ENCODE data around the gene GRM8.

Gene GRM8

GRCh38 chr7:126699707-126700106, 553.0 kb downstream of the GRM8 start:
- no peak for ATAC-seq
- 0 out of 2 replicates have a peak, but pooled peaks have one; percentile 11 for TF ChIP-seq BACH2 (CRISPR knock-in tag; IDR thresholded peaks at IDR 0.05; ENCODE audit: borderline replicate concordance)
- no peak for TF ChIP-seq CSRNP3 (CRISPR knock-in tag; IDR thresholded peaks at IDR 0.05)
- 0 out of 2 replicates have a peak, but pooled peaks have one; percentile 30 for TF ChIP-seq TSHZ2 (CRISPR knock-in tag; IDR thresholded peaks at IDR 0.05)
- no peak for TF ChIP-seq SNAI2 (CRISPR knock-in tag; IDR thresholded peaks at IDR 0.05)

- no peak for TF ChIP-seq ZNF8 (CRISPR knock-in tag; IDR thresholded peaks at IDR 0.05)
- 0 out of 2 replicates have a peak, but pooled peaks have one; percentile 24 for TF ChIP-seq TSHZ2 (CRISPR knock-in tag; IDR thresholded peaks at IDR 0.05)
- no peak for TF ChIP-seq ZFP3 (CRISPR knock-in tag; IDR thresholded peaks at IDR 0.05)
- peak; percentile 32; the same call in 1 of the 2 replicates for TF ChIP-seq TCF4 (CRISPR knock-in tag; IDR thresholded peaks at IDR 0.05; ENCODE audit: borderline replicate concordance)
- no peak for ATAC-seq
Measured at GRCh38 chr7:126698909-126699308, 553.8 kb downstream of the GRM8 start.

- no peak for ATAC-seq
- TF ChIP-seq TSHZ2 (CRISPR knock-in tag; IDR thresholded peaks at IDR 0.05) (no peak), ZC3H10 (CRISPR knock-in tag; IDR thresholded peaks at IDR 0.05) (no peak), TCF4 (CRISPR knock-in tag; IDR thresholded peaks at IDR 0.05; ENCODE audit: borderline replicate concordance) (no peak), ISL1 (CRISPR knock-in tag; IDR thresholded peaks at IDR 0.05) (peak; percentile 47)
Measured at GRCh38 chr7:126698446-126698845, 554.3 kb downstream of the GRM8 start.

- no peak for ATAC-seq
- TF ChIP-seq ARNTL (CRISPR knock-in tag; IDR thresholded peaks at IDR 0.05; ENCODE audit: borderline replicate concordance, low read depth) (no peak), ZFP30 (CRISPR knock-in tag; IDR thresholded peaks at IDR 0.05) (no peak), ZFP3 (CRISPR knock-in tag; IDR thresholded peaks at IDR 0.05) (no peak), POU6F1 (CRISPR knock-in tag; IDR thresholded peaks at IDR 0.05; ENCODE audit: borderline replicate concordance, low read depth) (no peak), ISL1 (CRISPR knock-in tag; IDR thresholded peaks at IDR 0.05) (no peak), OSR1 (CRISPR knock-in tag; IDR thresholded peaks at IDR 0.05) (no peak), ZNF565 (CRISPR knock-in tag; conservative IDR thresholded peaks at IDR 0.05; ENCODE audit: low read depth) (no peak), TOX (CRISPR knock-in tag; IDR thresholded peaks at IDR 0.05; ENCODE audit: borderline replicate concordance) (no peak), PATZ1 (CRISPR knock-in tag; IDR thresholded peaks at IDR 0.05; ENCODE audit: borderline replicate concordance) (no peak), PPARA (CRISPR knock-in tag; IDR thresholded peaks at IDR 0.05; ENCODE audit: borderline replicate concordance) (no peak), ZNF70 (CRISPR knock-in tag; IDR thresholded peaks at IDR 0.05) (no peak), BACH2 (CRISPR knock-in tag; IDR thresholded peaks at IDR 0.05; ENCODE audit: borderline replicate concordance) (no peak)
Measured at GRCh38 chr7:126696256-126697038, 556.3 kb downstream of the GRM8 start.
